GM23338 (cell line): ENCODE data around the gene CCDC80. TPM values are rescaled to one million over a fixed set of nuclear protein-coding genes. Genes with fewer than 3 reads are reported as not detected.

ENCODE experiments used
- EZH2 ChIP-seq: fragments of 200-600 bp; sonication (generic); IDR thresholded peaks from one replicate; pipeline ENCODE4 v1.8.0; 2017; ENCODE audit warnings: antibody characterized with exemption, mild to moderate bottlenecking, low read depth; ENCODE audit not compliant: unreplicated experiment
- NANOG ChIP-seq: IDR thresholded peaks from 2 replicates; pipeline ENCODE4 v1.6.1; 2016; ENCODE audit warnings: antibody characterized with exemption, borderline replicate concordance
- POLR2AphosphoS5 ChIP-seq: IDR thresholded peaks from 2 replicates; pipeline ENCODE4 v1.6.1; 2016; ENCODE audit warnings: antibody characterized with exemption, low read depth
- polyA plus RNA-seq: library from polyadenylated mRNA; unstranded; fragments of >200 nt; fragmentation: Nextera tagmentation; extraction: Ambion mirVana; gene quantifications from 2 replicates; pipeline ENCODE4 v1.2.1, GENCODE V29; 2016
- total RNA-seq: library from RNA; depleted of rRNA; stranded (reverse); fragments of >200 nt; shearing (Covaris generic); gene quantifications from 2 replicates; pipeline ENCODE4 v1.2.3, GENCODE V29; 2014
- TF ChIP-seq, protein P1 (sequence below): fragments of 250-450 bp; sonication (Bioruptor Pico); IDR thresholded peaks from 2 replicates; pipeline ENCODE4 v1.5.0; 2020; ENCODE audit warnings: mild to moderate bottlenecking, moderate library complexity
- TF ChIP-seq, protein P2 (sequence below): IDR thresholded peaks from one replicate; pipeline ENCODE4 v1.6.1; 2018; ENCODE audit warnings: antibody characterized with exemption; ENCODE audit not compliant: unreplicated experiment
- TF ChIP-seq, protein P3 (sequence below), 2 experiments: fragments of 200-600 bp in 1 of 2; sonication (generic) in 1 of 2; conservative IDR thresholded peaks; 2 replicates each; pipeline versions ENCODE4 v1.5.1 to v1.6.1; 2016 to 2017; ENCODE audit warnings: antibody characterized with exemption in 2 of 2, low read depth in 2 of 2, mild to moderate bottlenecking in 2 of 2, moderate library complexity in 1 of 2
- TF ChIP-seq, protein P4 (sequence below): IDR thresholded peaks from 2 replicates; pipeline ENCODE4 v1.6.1; 2016; ENCODE audit warnings: antibody characterized with exemption

CCDC80 gene
- total and polyA plus RNA-seq, 2 experiments from 2014 or later: 5.4 to 6.7 TPM

DNA sequence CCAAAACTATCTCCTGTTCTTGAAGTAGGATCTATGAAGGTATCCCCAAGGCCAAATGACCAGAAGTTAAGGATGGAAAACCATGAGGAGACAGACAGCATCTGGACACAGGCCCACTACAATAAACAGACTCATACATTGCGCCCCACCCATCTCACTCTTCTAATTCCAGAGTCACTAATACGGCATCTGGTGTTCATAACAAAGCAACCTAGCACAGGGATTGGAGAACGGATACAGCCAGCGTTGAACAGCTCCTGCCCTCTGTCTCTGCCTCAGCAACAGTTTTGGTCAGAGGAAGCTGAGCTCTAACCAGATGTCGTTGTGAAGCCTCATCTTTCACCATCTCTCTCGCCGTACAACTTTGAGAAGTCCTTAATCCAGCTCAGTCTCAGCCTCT lies 44.5 kb upstream of the CCDC80 start (continued):
- TF ChIP-seq, protein P1, sequence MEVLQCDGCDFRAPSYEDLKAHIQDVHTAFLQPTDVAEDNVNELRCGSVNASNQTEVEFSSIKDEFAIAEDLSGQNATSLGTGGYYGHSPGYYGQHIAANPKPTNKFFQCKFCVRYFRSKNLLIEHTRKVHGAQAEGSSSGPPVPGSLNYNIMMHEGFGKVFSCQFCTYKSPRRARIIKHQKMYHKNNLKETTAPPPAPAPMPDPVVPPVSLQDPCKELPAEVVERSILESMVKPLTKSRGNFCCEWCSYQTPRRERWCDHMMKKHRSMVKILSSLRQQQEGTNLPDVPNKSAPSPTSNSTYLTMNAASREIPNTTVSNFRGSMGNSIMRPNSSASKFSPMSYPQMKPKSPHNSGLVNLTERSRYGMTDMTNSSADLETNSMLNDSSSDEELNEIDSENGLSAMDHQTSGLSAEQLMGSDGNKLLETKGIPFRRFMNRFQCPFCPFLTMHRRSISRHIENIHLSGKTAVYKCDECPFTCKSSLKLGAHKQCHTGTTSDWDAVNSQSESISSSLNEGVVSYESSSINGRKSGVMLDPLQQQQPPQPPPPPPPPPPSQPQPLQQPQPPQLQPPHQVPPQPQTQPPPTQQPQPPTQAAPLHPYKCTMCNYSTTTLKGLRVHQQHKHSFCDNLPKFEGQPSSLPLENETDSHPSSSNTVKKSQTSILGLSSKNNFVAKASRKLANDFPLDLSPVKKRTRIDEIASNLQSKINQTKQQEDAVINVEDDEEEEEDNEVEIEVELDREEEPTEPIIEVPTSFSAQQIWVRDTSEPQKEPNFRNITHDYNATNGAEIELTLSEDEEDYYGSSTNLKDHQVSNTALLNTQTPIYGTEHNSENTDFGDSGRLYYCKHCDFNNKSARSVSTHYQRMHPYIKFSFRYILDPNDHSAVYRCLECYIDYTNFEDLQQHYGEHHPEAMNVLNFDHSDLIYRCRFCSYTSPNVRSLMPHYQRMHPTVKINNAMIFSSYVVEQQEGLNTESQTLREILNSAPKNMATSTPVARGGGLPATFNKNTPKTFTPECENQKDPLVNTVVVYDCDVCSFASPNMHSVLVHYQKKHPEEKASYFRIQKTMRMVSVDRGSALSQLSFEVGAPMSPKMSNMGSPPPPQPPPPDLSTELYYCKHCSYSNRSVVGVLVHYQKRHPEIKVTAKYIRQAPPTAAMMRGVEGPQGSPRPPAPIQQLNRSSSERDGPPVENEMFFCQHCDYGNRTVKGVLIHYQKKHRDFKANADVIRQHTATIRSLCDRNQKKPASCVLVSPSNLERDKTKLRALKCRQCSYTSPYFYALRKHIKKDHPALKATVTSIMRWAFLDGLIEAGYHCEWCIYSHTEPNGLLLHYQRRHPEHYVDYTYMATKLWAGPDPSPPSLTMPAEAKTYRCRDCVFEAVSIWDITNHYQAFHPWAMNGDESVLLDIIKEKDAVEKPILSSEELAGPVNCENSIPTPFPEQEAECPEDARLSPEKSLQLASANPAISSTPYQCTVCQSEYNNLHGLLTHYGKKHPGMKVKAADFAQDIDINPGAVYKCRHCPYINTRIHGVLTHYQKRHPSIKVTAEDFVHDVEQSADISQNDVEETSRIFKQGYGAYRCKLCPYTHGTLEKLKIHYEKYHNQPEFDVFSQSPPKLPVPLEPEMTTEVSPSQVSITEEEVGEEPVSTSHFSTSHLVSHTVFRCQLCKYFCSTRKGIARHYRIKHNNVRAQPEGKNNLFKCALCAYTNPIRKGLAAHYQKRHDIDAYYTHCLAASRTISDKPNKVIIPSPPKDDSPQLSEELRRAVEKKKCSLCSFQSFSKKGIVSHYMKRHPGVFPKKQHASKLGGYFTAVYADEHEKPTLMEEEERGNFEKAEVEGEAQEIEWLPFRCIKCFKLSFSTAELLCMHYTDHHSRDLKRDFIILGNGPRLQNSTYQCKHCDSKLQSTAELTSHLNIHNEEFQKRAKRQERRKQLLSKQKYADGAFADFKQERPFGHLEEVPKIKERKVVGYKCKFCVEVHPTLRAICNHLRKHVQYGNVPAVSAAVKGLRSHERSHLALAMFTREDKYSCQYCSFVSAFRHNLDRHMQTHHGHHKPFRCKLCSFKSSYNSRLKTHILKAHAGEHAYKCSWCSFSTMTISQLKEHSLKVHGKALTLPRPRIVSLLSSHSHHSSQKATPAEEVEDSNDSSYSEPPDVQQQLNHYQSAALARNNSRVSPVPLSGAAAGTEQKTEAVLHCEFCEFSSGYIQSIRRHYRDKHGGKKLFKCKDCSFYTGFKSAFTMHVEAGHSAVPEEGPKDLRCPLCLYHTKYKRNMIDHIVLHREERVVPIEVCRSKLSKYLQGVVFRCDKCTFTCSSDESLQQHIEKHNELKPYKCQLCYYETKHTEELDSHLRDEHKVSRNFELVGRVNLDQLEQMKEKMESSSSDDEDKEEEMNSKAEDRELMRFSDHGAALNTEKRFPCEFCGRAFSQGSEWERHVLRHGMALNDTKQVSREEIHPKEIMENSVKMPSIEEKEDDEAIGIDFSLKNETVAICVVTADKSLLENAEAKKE (CRISPR knock-in tag): no peak
- no peak for TF ChIP-seq NANOG
- TF ChIP-seq, protein P2, sequence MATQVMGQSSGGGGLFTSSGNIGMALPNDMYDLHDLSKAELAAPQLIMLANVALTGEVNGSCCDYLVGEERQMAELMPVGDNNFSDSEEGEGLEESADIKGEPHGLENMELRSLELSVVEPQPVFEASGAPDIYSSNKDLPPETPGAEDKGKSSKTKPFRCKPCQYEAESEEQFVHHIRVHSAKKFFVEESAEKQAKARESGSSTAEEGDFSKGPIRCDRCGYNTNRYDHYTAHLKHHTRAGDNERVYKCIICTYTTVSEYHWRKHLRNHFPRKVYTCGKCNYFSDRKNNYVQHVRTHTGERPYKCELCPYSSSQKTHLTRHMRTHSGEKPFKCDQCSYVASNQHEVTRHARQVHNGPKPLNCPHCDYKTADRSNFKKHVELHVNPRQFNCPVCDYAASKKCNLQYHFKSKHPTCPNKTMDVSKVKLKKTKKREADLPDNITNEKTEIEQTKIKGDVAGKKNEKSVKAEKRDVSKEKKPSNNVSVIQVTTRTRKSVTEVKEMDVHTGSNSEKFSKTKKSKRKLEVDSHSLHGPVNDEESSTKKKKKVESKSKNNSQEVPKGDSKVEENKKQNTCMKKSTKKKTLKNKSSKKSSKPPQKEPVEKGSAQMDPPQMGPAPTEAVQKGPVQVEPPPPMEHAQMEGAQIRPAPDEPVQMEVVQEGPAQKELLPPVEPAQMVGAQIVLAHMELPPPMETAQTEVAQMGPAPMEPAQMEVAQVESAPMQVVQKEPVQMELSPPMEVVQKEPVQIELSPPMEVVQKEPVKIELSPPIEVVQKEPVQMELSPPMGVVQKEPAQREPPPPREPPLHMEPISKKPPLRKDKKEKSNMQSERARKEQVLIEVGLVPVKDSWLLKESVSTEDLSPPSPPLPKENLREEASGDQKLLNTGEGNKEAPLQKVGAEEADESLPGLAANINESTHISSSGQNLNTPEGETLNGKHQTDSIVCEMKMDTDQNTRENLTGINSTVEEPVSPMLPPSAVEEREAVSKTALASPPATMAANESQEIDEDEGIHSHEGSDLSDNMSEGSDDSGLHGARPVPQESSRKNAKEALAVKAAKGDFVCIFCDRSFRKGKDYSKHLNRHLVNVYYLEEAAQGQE: no peak
- no peak for TF ChIP-seq POLR2AphosphoS5
- TF ChIP-seq, protein P3, sequence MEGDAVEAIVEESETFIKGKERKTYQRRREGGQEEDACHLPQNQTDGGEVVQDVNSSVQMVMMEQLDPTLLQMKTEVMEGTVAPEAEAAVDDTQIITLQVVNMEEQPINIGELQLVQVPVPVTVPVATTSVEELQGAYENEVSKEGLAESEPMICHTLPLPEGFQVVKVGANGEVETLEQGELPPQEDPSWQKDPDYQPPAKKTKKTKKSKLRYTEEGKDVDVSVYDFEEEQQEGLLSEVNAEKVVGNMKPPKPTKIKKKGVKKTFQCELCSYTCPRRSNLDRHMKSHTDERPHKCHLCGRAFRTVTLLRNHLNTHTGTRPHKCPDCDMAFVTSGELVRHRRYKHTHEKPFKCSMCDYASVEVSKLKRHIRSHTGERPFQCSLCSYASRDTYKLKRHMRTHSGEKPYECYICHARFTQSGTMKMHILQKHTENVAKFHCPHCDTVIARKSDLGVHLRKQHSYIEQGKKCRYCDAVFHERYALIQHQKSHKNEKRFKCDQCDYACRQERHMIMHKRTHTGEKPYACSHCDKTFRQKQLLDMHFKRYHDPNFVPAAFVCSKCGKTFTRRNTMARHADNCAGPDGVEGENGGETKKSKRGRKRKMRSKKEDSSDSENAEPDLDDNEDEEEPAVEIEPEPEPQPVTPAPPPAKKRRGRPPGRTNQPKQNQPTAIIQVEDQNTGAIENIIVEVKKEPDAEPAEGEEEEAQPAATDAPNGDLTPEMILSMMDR (conservative IDR thresholded peaks at IDR 0.05; ENCODE audit: low read depth in 2 of 2): no peak
- TF ChIP-seq, protein P4, sequence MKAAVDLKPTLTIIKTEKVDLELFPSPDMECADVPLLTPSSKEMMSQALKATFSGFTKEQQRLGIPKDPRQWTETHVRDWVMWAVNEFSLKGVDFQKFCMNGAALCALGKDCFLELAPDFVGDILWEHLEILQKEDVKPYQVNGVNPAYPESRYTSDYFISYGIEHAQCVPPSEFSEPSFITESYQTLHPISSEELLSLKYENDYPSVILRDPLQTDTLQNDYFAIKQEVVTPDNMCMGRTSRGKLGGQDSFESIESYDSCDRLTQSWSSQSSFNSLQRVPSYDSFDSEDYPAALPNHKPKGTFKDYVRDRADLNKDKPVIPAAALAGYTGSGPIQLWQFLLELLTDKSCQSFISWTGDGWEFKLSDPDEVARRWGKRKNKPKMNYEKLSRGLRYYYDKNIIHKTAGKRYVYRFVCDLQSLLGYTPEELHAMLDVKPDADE: no peak
- no peak for TF ChIP-seq EZH2
